Measurements from ENCODE around the gene RASL11A. TPM values are rescaled to one million over a fixed set of nuclear protein-coding genes. Genes with fewer than 3 reads are reported as not detected.
"Not testable (repeated sequence)": the region's sequence is repeated elsewhere in the genome, so short reads cannot be mapped to it uniquely, and the experiment has no call there.

RASL11A gene
- total and polyA plus RNA-seq, 12 donors, result 3.4 to 28.4 (median 9.2) TPM

GRCh38 chr13:27319404-27319803 lies 48.8 kb downstream of the RASL11A start:
- no peak for DNase-seq
- H3K4me1 ChIP-seq (replicated peaks in 1 of 2), result no peaks in the 10 kb centered on the region
- H3K9me3 ChIP-seq (replicated peaks in 1 of 3), result no peaks in the 10 kb centered on the region
- H3K27me3 ChIP-seq, result peaks cover 5% of the 10 kb centered on the region
- no peaks in the 10 kb centered on the region for H3K36me3 ChIP-seq (replicated peaks in 1 of 2)
- TF ChIP-seq POLR2A (IDR thresholded peaks at IDR 0.05) (no peak), CTCF (IDR thresholded peaks at IDR 0.05) (no peak)
- intact Hi-C loops (cut with DNase I), result no loop called here
- H3K4me3 ChIP-seq, result no peak overlapping the region
- no peak overlapping the region for H3K27ac ChIP-seq

GRCh38 chr13:27321468-27322431 lies 51.1 kb downstream of the RASL11A start:
- Histone ChIP-seq H3K27me3 (peaks cover 2% of the 10 kb centered on the region), H3K27ac (no peak overlapping the region), H3K36me3 (replicated peaks in 1 of 2) (no peaks in the 10 kb centered on the region), H3K9me3 (replicated peaks in 1 of 3) (no peaks in the 10 kb centered on the region), H3K4me1 (replicated peaks in 1 of 2) (no peaks in the 10 kb centered on the region), H3K4me3 (no peak overlapping the region)
- TF ChIP-seq CTCF (IDR thresholded peaks at IDR 0.05) (no peak), POLR2A (IDR thresholded peaks at IDR 0.05) (no peak)
- WGBS, 4 donors, result 65 to 77% (median 70%) methylated on average over 7 to 8 of the region's 8 CpGs
- DNase-seq, result no peak
- intact Hi-C loops (cut with DNase I), result no loop called here

GRCh38 chr13:27322443-27322842 lies 51.8 kb downstream of the RASL11A start:
- H3K4me3 ChIP-seq; DNase-seq; H3K4me1 ChIP-seq (replicated peaks in 1 of 2); H3K36me3 ChIP-seq (replicated peaks in 1 of 2); H3K9me3 ChIP-seq (replicated peaks in 1 of 3); H3K27me3 ChIP-seq; intact Hi-C loops (cut with DNase I); H3K27ac ChIP-seq: not testable (repeated sequence)
- 74 to 87% (median 83%) methylated on average over 6 of the region's 6 CpGs for WGBS, 4 donors

Small RNA genes within 50 kb of the gene (small RNA-seq; reads per million reads assigned to genes)
- gene SNORA27, result 0 reads per million in 2 donors
- gene SNORD102, result 0 reads per million in 2 donors

Other genes starting within 250 kb of the RASL11A start
- 10 to 100 TPM in 7 of 9 donors, 1 to 10 TPM in 2; 4.6 to 20.0 (median 13.6) TPM for gene USP12, start 99.0 kb upstream of the RASL11A start, total RNA-seq
- 10 to 100 TPM in 1 of 3 donors, 1 to 10 TPM in 2; 5.1 to 20.3 (median 7.5) TPM for gene USP12, start 99.0 kb upstream of the RASL11A start, polyA plus RNA-seq
- gene RPL21, start 19.3 kb upstream of the RASL11A start, total RNA-seq, result 1,000 to 10,000 TPM in 1 of 9 donors, 100 to 1,000 TPM in 8; 514 to 1,800 (median 803) TPM
- 1,000 to 10,000 TPM in 1 of 3 donors, 100 to 1,000 TPM in 2; 400 to 1,726 (median 621) TPM for gene RPL21, start 19.3 kb upstream of the RASL11A start, polyA plus RNA-seq
- gene GTF3A, start 153.8 kb downstream of the RASL11A start, total RNA-seq, result 100 to 1,000 TPM in 3 of 9 donors, 10 to 100 TPM in 6; 55.2 to 265 (median 77.0) TPM
- gene GTF3A, start 153.8 kb downstream of the RASL11A start, polyA plus RNA-seq, result 100 to 1,000 TPM; 153 to 239 (median 168) TPM
- gene MTIF3, start 179.7 kb downstream of the RASL11A start, total RNA-seq, result 100 to 1,000 TPM in 2 of 9 donors, 10 to 100 TPM in 7; 51.9 to 123 (median 78.5) TPM
- 100 to 1,000 TPM in 2 of 3 donors, 10 to 100 TPM in 1; 89.6 to 181 (median 147) TPM for gene MTIF3, start 179.7 kb downstream of the RASL11A start, polyA plus RNA-seq

Measured in adrenal gland (tissue), 12 donors.